DND-41 (cell line): ENCODE data around the gene SUV39H2.
A peak's percentile ranks its signal among the peaks of the same experiment; 100 is the strongest.

ENCODE experiments used
- ATAC-seq: fragments of 200-7000 bp; cut with Tn5 transposase; 3 replicates; pipeline ENCODE4 v1.9.1; 2021; ENCODE audit warnings: low read depth; ENCODE audit not compliant: insufficient read depth
- DNase-seq: peaks from one replicate; pipeline ENCODE4 v3.0.0-alpha.2; 2020
- H2AFZ ChIP-seq: 2 replicates; pipeline ENCODE4 v1.6.0; 2012; ENCODE audit warnings: low read depth, low read length
- H3K27ac ChIP-seq: 2 replicates; pipeline ENCODE4 v1.5.1; 2012; ENCODE audit warnings: low read length, inconsistent platforms
- H3K27me3 ChIP-seq: fragments of 200-600 bp; sonication (generic); 2 replicates; pipeline ENCODE4 v1.6.0; 2012; ENCODE audit warnings: low read length, mild to moderate bottlenecking, inconsistent platforms; ENCODE audit not compliant: insufficient read depth, poor library complexity
- H3K36me3 ChIP-seq: 2 replicates; pipeline ENCODE4 v1.5.1; 2012; ENCODE audit warnings: low read length, inconsistent platforms; ENCODE audit not compliant: insufficient read depth
- H3K4me1 ChIP-seq: 2 replicates; pipeline ENCODE4 v1.5.1; 2012; ENCODE audit warnings: mild to moderate bottlenecking, low read length; ENCODE audit not compliant: insufficient read depth
- H3K4me2 ChIP-seq: 2 replicates; pipeline ENCODE4 v1.6.0; 2012; ENCODE audit warnings: mild to moderate bottlenecking, moderate library complexity, low read length, inconsistent platforms; ENCODE audit not compliant: insufficient read depth
- H3K4me3 ChIP-seq, 2 experiments: fragments of 200-600 bp in 1 of 2; shearing (Covaris generic) in 1 of 2; 2 replicates each; pipeline ENCODE4 v1.5.1; 2012 to 2016; ENCODE audit warnings: inconsistent platforms in 2 of 2, low read length in 2 of 2, mild to moderate bottlenecking in 2 of 2, low read depth in 1 of 2, moderate library complexity in 1 of 2
- H3K79me2 ChIP-seq: 2 replicates; pipeline ENCODE4 v1.6.0; 2012; ENCODE audit warnings: low read length, inconsistent platforms; ENCODE audit not compliant: insufficient read depth
- H3K9ac ChIP-seq: 2 replicates; pipeline ENCODE4 v1.6.0; 2012; ENCODE audit warnings: low read depth, mild to moderate bottlenecking, inconsistent platforms, low read length, moderate library complexity
- H3K9me3 ChIP-seq: 2 replicates; pipeline ENCODE4 v1.5.1; 2012; ENCODE audit warnings: low read length, moderate library complexity, mild to moderate bottlenecking, inconsistent platforms; ENCODE audit not compliant: insufficient read depth, severe bottlenecking
- H4K20me1 ChIP-seq: 2 replicates; pipeline ENCODE4 v1.6.0; 2012; ENCODE audit warnings: low read length; ENCODE audit not compliant: insufficient read depth
- EZH2 ChIP-seq: IDR thresholded peaks from 3 replicates; pipeline ENCODE4 v1.6.1; 2012; ENCODE audit warnings: borderline replicate concordance, low read depth, mild to moderate bottlenecking, moderate library complexity, low read length, inconsistent platforms; ENCODE audit not compliant: severe bottlenecking
- TF ChIP-seq, protein P1 (sequence below): IDR thresholded peaks from 2 replicates; pipeline ENCODE4 v1.5.1; 2012; ENCODE audit warnings: borderline replicate concordance, low read length, moderate library complexity, mild to moderate bottlenecking; ENCODE audit not compliant: poor library complexity, severe bottlenecking; ENCODE audit errors: extremely low read depth

Gene SUV39H2

GRCh38 chr10:14873090-14873760 is 5.4 kb upstream of the SUV39H2 start:
- Histone ChIP-seq H3K27ac (no peak overlapping the region), H3K27me3 (no peaks in the 10 kb centered on the region), H3K9me3 (no peaks in the 10 kb centered on the region), H3K4me1 (peaks cover 13% of the 10 kb centered on the region), H4K20me1 (no peaks in the 10 kb centered on the region), H3K79me2 (peaks cover 19% of the 10 kb centered on the region), H3K4me2 (no peak overlapping the region), H2AFZ (no peak overlapping the region), H3K9ac (no peak overlapping the region), H3K36me3 (peaks cover 38% of the 10 kb centered on the region), H3K4me3 (no peak overlapping the region)
- DNase-seq (no peak), ATAC-seq (no peak)
- no peak for TF ChIP-seq EZH2
- TF ChIP-seq, protein P1, sequence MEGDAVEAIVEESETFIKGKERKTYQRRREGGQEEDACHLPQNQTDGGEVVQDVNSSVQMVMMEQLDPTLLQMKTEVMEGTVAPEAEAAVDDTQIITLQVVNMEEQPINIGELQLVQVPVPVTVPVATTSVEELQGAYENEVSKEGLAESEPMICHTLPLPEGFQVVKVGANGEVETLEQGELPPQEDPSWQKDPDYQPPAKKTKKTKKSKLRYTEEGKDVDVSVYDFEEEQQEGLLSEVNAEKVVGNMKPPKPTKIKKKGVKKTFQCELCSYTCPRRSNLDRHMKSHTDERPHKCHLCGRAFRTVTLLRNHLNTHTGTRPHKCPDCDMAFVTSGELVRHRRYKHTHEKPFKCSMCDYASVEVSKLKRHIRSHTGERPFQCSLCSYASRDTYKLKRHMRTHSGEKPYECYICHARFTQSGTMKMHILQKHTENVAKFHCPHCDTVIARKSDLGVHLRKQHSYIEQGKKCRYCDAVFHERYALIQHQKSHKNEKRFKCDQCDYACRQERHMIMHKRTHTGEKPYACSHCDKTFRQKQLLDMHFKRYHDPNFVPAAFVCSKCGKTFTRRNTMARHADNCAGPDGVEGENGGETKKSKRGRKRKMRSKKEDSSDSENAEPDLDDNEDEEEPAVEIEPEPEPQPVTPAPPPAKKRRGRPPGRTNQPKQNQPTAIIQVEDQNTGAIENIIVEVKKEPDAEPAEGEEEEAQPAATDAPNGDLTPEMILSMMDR: no peak

- H2AFZ ChIP-seq: no peak overlapping the region
- no peaks in the 10 kb centered on the region for H3K27me3 ChIP-seq
- peaks cover 8% of the 10 kb centered on the region; the same call in 1 of the 2 replicates for H4K20me1 ChIP-seq
- peaks cover 29% of the 10 kb centered on the region for H3K4me1 ChIP-seq
- no peak overlapping the region for H3K9ac ChIP-seq
- peaks cover 44% of the 10 kb centered on the region for H3K79me2 ChIP-seq
- TF ChIP-seq EZH2: no peak
- TF ChIP-seq, protein P1: no peak
- H3K4me3 ChIP-seq: no peak overlapping the region
- peaks cover 12% of the 10 kb centered on the region for H3K36me3 ChIP-seq
- no peak overlapping the region for H3K4me2 ChIP-seq
- no peaks in the 10 kb centered on the region for H3K9me3 ChIP-seq
- DNase-seq (no peak), ATAC-seq (no peak)
- no peak overlapping the region for H3K27ac ChIP-seq
Observed at GRCh38 chr10:14875941-14876340, 2.7 kb upstream of the SUV39H2 start.

DNA sequence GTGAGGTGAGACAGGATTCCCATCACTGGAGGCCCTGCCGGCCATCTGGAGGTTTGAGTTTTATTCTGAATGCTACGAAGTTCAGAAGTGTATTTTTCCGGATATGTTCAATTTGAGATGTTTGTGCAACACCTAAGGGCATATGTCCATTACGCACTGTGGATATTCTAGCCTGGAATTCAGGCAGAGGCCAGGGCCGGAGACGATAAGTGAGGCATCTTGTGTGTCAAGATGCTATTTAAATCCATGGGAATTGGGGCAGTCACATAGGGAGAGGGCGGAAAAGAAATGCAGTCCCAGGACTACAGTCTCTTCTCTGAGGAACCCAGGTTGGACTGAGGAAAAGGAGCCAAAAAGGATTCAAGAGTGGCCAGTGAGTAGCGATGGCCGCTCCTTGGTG is 1.9 kb upstream of the SUV39H2 start:
- peaks cover 37% of the 10 kb centered on the region for H3K4me1 ChIP-seq
- no peaks in the 10 kb centered on the region for H3K9me3 ChIP-seq
- H3K27ac ChIP-seq: no peak overlapping the region
- peaks cover 8% of the 10 kb centered on the region; the same call in 1 of the 2 replicates for H4K20me1 ChIP-seq
- peak overlapping the region; percentile 99; the same call in 1 of the 2 replicates for H3K9ac ChIP-seq
- peaks cover 7% of the 10 kb centered on the region for H3K36me3 ChIP-seq
- no peaks in the 10 kb centered on the region for H3K27me3 ChIP-seq
- H2AFZ ChIP-seq: no peak overlapping the region
- H3K4me2 ChIP-seq: peak overlapping the region; percentile 82
- H3K79me2 ChIP-seq: peaks cover 52% of the 10 kb centered on the region
- peak overlapping the region in 1 of 2 experiments; percentile 99; a peak in 1 of 4 replicates for H3K4me3 ChIP-seq
- no peak for ATAC-seq
- DNase-seq: no peak
- TF ChIP-seq EZH2: no peak
- TF ChIP-seq, protein P1: no peak
